Astrocyte of the spinal cord (primary cell): ENCODE measurements around the gene SOCS1.

Source experiments
- DNase-seq: peaks from one replicate; pipeline ENCODE4 v3.0.0; 2011; ENCODE audit warnings: low read depth, low spot score
- H3K4me3 ChIP-seq: 2 replicates; pipeline ENCODE4 v1.5.1; 2011; ENCODE audit warnings: low read depth, mild to moderate bottlenecking, low read length, moderate library complexity
- CTCF ChIP-seq: IDR thresholded peaks from 2 replicates; pipeline ENCODE4 v1.5.1; 2012; ENCODE audit warnings: low read depth, mild to moderate bottlenecking, low read length, inconsistent platforms
- in situ Hi-C: cut with HindIII; loops from 2 replicates; pipeline ENCODE4 v1.10.0; 2017; ENCODE audit warnings: low sequenced_read_pairs

The SOCS1 gene

GRCh38 chr16:11242658-11243057 is 13.3 kb downstream of the SOCS1 start:
- no peak overlapping the region for H3K4me3 ChIP-seq
- no peak for DNase-seq
- no peak for TF ChIP-seq CTCF
- in situ Hi-C loops = no loop called here

- H3K4me3 ChIP-seq = no peak overlapping the region
- no peak for TF ChIP-seq CTCF
- DNase-seq = no peak
- in situ Hi-C loops = no loop called here
Observed at GRCh38 chr16:11241480-11242204, 14.4 kb downstream of the SOCS1 start.

- no peak for TF ChIP-seq CTCF
- H3K4me3 ChIP-seq = no peak overlapping the region
- DNase-seq = no peak
- in situ Hi-C loops = no loop called here
Observed at GRCh38 chr16:11240636-11241473, 15.1 kb downstream of the SOCS1 start.

GRCh38 chr16:11239644-11240632 is 16.1 kb downstream of the SOCS1 start:
- TF ChIP-seq CTCF = no peak
- in situ Hi-C loops = no loop called here
- no peak overlapping the region for H3K4me3 ChIP-seq
- no peak for DNase-seq

GRCh38 chr16:11238272-11239202 is 17.5 kb downstream of the SOCS1 start:
- no peak overlapping the region for H3K4me3 ChIP-seq
- in situ Hi-C loops = no loop called here
- no peak for TF ChIP-seq CTCF
- DNase-seq = no peak
